GM21717 (cell line): ENCODE data around the gene TPGS2.
"Not testable (repeated sequence)": the region's sequence is repeated elsewhere in the genome, so short reads cannot be mapped to it uniquely, and the experiment has no call there.

Experiments used
- ATAC-seq: cut with Tn5 transposase; IDR thresholded peaks from one replicate; pipeline ENCODE4 v1.9.1; 2021; ENCODE audit warnings: mild to moderate bottlenecking, moderate library complexity; ENCODE audit not compliant: unreplicated experiment

Gene TPGS2

GRCh38 chr18:36825526-36825925, 3.3 kb downstream of the TPGS2 start:
- ATAC-seq, result no peak

- ATAC-seq, result no peak
These were observed 7.1 kb downstream of the TPGS2 start for GRCh38 chr18:36821681-36822080.

DNA sequence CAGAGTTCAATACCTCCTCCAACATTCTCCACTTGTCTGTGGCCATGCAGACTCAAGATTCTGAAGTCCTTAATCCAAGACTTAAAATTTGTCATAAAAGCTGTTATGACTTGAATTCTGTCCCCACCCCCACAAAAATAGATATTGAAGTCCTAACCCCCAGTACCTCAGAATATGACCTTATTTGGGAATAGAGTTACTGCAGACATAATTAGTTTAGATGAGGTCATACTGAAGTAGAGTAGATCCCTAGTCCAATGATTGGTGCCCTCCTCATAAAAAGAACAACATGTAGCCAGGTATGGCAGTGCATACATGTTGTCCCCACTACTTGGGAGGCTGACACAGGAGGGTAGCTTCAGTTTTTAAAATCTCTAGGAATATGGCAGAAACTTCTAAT, 9.2 kb downstream of the TPGS2 start:
- ATAC-seq, result no peak

DNA sequence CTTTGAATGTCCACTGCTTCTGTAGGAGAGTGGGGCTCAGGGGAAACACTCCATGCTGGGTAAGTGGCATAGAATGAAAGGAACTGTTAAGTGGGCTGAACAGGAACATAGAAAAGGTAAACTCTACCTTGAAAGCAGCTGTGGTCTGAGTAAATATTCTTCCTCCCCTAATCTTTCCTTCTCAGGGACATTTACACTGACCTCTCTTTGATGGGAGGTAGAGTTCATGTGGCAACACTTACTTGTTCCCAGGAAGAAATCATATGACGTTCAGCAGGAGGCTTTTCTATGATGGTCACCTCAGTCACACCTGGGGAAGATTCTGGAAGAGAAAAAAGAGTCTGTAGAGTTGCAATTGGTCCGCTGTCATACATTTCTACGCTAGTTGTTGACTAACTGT, 10.2 kb downstream of the TPGS2 start:
- ATAC-seq, result no peak

- no peak for ATAC-seq
These were observed 11.8 kb downstream of the TPGS2 start for GRCh38 chr18:36817039-36817438.

- not testable (repeated sequence) for ATAC-seq
These were observed 12.7 kb downstream of the TPGS2 start for GRCh38 chr18:36816096-36816495.

- no peak for ATAC-seq
These were observed 13.8 kb downstream of the TPGS2 start for GRCh38 chr18:36814994-36815393.

DNA sequence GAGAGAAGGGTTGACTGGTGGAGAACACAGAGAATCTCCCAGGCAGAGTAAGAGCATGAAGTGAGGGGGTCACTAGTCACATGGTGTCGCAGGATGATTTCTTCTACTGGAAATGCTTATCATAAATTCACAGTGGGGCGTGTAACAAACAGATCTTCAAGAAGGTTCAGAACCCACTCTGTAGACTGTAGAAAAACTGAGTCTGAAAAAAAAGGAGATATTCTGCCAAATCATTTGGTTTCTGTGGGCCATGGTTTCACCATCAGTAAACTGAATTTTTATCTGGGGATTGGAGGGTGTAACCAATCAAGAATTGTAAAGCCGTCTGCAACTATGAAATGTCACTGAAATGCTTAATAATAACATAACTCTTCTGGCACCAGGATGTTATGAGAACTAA, 15.0 kb downstream of the TPGS2 start:
- ATAC-seq, result no peak

DNA sequence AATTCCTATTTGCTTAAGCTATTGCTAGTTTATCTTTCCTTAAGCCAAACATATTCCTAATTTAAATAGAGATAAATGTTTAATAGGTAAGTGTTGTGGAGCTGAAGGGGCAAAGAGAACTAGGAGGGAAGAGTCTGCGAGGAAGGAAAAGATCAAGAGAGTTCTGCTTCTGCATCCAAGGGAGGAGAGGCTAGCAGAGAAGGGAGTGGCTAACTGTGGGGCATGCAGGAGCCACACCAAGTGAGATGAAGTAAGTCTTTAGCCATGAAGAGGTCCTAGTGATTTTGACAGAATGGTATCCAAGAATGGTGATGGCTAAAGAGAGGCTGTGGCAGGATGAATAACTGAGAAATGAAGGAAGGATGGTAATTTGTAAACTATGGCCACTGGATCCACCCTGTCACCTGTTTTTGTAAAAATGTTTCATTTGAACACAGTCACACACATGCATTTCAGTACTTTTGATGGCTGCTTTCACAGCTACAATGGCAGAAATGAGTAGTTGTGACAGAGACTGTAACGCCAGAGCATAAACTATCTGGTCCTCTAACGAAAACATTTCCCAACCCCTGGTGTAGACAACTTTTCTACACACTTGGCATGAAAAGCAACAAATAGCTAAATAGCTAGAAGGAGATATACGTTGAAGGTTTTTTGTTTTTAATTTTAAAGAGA, 15.6 kb downstream of the TPGS2 start:
- no peak for ATAC-seq

DNA sequence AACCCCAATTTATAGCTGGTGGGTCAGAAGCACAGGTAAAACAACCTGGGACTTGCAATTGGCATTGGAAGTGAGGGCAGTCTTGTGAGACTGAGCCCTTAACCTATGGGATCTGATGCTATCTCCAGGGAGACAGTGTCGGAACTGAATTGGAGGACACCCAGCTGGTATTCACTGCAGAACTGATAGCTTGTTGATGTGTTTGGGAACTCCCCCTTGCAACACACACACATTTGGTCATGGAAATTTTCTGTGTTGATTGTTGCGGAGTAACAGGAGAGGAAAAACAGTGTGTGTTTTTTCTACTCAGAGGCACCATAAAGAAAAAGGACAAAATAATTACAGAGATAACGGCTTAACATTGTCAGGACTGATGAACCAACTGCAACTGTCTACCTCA, 16.1 kb downstream of the TPGS2 start:
- no peak for ATAC-seq

- ATAC-seq, result no peak
These were observed 16.8 kb downstream of the TPGS2 start for GRCh38 chr18:36811955-36812354.

GRCh38 chr18:36811430-36811829, 17.4 kb downstream of the TPGS2 start:
- no peak for ATAC-seq

GRCh38 chr18:36809590-36810381, 19.0 kb downstream of the TPGS2 start:
- ATAC-seq, result peak; percentile 93

DNA sequence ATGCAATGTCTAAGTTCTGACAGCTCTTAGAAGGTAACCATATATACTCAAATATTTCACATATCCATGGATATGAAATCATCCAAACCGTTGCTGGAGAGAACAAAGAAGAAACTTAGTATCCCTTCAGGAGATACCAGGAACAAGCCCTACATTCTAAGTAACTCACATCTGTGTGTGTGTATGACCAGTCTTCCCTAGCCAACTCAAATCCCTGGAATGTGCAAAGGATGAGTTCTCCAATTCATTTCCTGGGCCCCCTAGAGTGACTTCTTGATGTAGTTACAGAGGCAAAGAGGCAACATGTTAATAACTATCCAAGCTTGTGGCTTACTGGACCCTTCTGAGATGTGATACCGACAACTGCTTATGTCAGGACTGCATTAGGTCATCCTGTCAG, 20.1 kb downstream of the TPGS2 start:
- ATAC-seq, result no peak

DNA sequence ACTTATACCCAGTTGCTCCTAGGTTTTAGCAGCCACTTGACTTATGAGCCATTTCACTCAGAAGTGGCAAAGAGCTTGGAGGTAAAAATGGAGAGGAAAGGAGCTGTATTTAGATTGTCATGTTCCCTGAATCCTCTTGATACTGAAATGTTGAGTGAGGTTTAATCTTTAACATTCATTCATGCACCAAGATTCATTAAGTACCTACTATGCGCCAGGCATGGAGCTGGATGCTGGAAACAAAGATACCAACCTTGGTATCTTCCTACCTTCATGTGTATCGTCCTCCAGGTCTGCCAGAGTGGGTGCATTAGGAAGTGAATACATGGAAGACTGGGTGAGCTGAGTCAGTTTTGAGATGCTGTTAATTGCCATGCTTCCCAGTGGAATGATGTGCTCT, 23.7 kb downstream of the TPGS2 start:
- ATAC-seq, result no peak

DNA sequence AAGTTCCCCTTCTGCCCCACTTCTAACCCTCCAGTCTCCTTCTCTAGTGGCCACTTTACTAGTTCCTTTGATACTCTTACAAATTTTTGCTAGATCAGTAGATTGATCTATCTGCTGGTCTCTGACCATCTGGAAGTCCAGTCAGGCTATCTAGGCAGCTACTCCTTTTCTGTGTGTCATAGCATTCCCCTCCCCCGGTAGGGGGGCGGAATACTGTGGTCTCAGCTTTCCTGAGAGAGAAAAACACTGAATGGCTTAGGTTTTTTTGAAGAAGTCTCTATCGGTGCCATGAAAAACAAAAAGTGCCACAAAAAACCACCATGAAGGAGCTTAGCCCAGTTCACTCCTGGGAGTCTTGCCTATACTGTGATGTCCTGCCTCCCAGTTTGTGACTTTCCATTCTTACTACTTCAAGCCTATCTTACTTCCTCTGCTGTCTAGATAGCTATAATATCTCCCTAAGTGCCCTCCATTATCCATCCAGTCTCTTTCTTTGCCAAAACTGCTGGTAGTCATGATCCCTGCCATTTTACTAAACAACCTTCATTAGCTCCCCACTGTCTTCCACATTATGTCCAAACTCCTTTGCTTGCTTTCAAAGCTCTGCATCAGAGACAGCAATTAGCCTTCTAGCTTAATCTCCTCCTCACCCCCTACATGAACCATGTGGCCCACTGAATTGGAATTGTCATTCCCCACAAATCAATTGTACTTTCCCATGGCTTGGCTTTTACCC, 29.9 kb downstream of the TPGS2 start:
- no peak for ATAC-seq

- ATAC-seq, result no peak
These were observed 36.0 kb downstream of the TPGS2 start for GRCh38 chr18:36792634-36793283.

DNA sequence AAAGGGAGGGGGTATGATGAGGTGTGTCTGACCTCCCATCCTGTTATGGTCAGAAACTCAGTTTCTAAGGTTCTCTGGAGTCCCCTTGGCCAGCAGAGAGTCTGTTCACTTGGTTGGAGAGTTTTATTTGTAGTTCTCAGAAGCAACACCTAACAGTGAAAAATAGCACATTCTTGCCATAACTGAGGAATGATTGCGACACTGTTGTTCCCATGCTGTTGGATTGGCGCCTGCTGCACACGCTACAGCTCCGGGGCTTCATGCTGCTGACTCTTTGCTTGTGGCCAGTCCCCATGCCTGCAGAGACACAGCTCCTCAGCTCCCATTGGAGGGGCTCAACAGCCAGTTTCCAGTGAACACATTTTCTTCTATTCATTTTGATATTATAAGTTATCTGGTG, 42.1 kb downstream of the TPGS2 start:
- ATAC-seq, result no peak

DNA sequence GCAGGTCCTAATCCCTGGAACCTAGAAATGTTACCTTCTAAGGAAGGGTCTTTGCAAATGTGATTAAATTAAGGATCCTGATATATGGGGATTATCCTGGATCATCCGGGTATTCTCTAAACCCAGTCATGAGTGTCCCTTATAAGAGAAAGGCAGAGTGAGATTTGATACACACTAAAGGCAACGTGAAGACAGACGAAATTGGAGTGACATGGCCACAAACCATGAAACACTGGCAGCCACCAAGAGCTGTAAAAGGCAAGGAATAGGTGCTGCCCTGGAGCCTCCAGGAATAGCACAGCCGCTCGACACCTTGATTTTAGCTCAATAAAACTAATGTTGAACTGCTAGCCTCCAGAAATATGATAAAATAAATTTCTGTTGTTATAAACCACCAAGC, 45.0 kb downstream of the TPGS2 start:
- ATAC-seq, result no peak

DNA sequence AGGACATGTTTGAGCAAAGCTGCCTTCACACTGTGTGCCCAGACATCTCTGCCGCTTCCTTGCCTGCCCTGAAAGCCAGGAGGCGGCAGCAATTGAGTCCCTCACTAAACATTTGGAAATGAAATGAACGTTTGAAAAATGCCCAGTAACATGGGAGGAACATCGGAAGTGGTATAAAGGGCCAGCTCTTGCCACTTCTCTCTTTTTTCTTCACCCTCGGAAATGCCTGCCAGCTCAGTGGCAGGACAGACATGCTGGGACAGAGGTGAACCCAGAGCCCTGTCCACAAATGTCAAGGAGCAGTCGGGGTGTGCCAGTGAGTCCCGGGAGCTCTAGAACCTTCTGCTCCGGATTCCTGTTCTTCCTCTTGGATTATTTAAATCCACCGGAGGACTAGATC, 46.1 kb downstream of the TPGS2 start:
- no peak for ATAC-seq

- no peak for ATAC-seq
These were observed 48.1 kb downstream of the TPGS2 start for GRCh38 chr18:36780748-36781147.
